HG02588 (cell line): ENCODE data around the gene SCRG1.

ENCODE experiments used
- ATAC-seq: cut with Tn5 transposase; IDR thresholded peaks from one replicate; pipeline ENCODE4 v1.9.1; 2021; ENCODE audit warnings: mild to moderate bottlenecking, moderate library complexity; ENCODE audit not compliant: unreplicated experiment

SCRG1 gene

DNA sequence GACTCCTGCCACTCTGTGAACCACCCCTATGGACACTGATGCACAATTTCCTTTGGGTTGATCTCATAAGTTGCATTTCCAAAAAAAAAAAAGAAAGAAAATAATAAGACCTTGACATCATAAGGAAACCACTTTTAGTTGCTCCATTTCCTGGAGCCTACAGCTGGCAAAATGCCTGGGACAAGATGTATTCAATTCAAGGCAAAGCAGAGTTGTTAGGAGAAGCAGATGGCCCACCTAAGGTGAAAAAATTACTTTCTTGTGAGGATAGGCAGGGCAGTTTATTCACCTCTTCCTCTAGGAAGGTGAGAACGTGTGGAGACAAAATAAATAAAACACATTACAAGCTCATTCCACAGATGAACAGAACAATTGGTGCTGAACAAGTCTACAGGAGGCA, 14.1 kb upstream of the SCRG1 start:
- ATAC-seq = no peak

DNA sequence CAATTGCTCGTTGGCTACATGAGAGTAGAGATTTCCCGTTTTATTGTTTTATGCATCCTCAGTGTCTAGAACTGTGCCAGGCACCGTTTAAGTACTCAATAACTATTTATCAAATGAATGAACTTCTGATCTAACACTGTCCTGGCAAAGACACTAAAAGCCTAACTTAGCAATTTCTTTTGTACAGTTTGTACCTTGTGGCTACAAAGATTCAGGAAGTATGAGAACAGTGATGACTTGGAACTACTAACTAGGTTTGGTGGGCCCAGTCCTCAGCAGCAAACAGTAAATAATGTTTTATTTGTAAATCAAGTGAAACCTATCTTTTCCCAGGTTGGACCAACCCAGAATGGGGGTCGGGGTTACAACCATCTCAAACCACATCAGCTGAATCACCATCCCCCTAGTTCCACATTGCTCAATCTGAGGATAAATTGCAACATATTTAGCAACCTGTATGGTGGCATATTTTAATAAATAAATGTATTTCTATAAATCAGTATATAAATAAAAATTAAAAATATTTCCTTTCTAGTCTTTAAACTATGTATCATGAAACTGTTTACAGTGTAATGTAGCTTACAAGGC, 12.3 kb upstream of the SCRG1 start:
- ATAC-seq = no peak

DNA sequence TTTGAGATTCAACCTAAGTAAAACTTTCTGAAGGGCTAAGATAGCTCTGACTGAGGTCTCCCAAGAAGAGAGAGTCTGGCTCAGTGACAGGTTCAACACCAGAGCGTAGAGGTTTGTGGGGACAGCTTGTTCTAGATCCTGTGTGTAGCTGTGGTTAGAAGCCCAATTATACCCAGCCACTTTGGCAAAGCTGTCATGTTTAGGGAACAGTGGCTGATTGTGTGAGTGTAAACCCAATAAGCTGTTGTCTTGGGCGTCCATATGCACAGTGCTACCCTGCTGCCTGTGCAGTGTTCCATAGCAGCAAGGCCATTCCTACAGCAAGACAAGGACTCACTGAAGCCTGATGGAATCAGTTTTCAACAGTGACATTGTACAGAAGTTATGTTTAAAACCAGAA, 11.2 kb upstream of the SCRG1 start:
- ATAC-seq = no peak

DNA sequence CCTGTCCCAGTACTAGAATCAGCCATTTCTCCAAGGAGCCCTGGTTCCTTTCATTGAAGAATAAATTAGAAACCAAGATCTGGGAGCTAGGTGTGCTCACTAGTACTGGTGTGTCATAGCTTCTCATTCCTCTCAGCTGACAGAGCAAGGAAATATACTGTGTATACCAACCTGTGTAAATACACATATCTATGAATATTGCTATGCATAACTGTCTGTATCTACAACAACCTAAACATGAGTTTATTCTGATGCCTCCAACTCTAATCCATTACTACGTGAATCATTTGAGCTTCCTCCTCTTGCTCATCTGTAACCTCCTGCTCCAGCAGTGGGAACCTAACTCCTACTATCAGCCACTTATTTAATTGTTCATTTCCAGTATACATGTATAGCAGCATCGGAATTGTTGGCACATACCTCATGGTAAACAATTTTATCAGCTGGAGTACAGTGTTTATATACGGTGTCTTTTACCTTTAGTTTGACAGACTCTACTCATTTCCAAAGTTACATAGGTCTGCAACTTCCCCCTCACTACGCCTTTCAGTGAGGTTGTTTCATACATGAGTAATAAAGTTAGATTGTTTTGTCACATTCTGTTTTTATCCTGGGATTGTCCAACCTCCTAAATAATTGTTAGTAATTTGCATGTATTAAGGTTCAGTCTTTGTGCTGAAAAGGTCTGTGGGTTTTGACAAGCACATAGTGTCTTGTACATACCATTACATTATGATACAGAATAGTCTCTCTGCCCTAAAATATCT, 7.1 kb upstream of the SCRG1 start:
- ATAC-seq = peak; percentile 74

DNA sequence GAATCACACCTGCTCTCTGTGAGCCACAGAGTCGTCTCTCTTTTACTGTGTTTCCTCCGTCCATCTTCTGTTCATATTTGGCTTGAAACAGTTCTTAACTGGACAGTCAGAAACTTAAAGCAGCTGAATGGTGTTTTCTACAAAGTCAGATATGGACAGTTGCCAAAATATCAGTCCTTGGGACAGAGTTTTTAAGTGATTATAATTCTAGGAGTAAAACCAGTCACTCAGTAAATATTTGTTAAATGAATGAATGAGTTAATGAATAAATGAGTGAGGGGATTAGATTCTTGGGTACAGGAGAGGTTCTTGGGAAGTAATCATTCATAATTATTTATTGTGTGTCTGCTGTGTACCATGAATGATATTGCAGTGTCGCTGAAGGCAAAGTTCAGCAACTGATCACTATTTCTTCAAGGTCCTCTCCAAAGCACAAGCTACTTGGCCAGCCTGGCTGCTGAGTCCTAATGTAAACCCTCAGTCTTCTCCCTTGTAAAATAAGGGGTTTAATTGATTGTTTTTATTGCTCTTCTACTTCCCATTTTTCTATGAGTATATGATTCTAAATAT, 5.5 kb upstream of the SCRG1 start:
- ATAC-seq = no peak

DNA sequence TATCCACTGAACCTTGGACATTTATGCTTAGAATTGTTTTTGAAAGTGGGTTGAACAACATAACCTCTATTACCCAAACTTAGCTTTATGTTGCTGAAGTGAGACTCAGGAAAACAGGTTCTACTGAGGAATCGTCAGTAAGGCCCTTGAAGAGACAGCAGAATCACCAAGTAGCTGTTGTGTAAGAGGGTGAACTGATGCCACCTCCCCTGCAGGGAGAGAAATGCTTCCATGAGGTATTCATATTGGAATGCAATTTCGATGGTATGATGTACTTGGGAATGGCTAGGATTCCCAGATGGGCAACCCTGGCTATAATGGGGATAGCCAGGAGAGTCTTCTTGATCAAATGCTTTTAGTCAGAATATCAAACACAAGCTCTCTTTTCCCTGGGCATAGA, 4.1 kb upstream of the SCRG1 start:
- no peak for ATAC-seq

DNA sequence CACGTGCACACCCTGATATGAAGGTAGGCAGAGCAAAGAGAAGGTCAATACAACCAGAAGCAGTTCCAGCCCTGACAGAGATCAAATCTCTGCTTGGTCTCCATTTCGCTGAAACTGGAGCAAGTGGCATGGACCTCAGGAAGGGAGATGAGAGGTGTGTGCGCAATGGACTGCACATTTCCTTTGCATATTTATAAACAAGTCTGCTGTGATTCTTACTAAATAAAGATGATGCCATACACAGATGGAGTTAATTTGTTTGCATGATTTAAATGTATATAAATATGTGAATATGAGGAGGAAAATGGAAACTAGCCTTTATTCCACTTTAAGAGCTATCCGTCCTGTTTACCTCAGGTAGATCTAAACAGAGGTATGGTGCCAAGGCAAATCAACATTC, 2.1 kb upstream of the SCRG1 start:
- no peak for ATAC-seq

DNA sequence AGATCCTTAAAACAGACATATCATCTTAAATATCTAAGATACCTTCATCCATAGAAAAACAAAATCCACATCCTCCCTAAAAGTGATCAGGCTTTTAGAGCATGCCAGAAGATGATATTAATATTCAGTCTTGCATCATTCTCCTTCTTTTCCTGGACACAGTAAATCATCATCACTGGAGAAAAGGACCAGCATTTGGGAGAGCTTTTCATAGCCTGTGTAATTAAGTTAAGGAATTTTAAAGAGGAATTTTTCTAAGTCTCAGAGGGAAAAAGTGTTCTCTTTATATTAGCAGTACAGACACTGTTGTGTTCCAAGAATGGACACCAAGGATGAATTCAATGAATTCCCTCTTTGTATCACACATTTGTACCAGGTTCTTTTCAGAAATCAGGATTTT, 696 bp downstream of the SCRG1 start:
- no peak for ATAC-seq

DNA sequence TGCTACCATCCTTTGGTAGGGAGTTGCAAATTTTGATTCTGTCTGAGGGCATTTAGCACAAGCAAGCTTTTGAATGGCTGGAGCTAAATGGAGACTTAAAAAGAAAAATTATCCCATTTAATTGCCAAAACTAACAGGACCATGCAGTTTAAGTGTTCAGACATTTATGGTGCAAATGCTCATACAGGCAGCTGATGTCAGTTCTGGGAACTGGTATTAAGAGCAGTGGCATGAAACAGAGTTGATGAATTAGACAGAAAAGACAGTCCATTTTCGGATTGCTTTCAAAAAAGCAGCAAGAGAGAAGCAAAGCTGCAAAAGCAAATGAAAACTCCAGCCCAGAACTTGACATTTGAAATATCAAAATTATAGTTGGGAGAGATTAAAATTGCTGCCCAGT, 1.3 kb downstream of the SCRG1 start:
- no peak for ATAC-seq

DNA sequence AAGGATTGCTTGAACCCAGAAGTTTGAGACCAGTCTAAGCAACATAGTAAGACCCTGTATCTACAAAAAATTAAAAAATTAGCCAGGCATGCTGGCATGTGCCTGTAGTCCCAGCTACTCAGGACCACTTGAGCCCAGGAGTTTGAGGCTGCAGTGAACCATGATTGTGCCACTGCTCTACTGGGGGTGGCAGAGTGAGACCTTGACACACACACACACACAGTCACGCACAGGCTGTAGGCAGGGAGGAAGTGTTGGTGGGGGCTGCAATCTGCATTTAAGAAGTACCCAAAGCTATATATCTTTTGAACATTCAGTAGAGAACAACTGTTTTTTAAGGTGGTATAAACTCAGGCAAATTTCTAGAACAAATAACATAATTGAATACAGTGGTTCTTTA, 7.2 kb downstream of the SCRG1 start:
- ATAC-seq = no peak

DNA sequence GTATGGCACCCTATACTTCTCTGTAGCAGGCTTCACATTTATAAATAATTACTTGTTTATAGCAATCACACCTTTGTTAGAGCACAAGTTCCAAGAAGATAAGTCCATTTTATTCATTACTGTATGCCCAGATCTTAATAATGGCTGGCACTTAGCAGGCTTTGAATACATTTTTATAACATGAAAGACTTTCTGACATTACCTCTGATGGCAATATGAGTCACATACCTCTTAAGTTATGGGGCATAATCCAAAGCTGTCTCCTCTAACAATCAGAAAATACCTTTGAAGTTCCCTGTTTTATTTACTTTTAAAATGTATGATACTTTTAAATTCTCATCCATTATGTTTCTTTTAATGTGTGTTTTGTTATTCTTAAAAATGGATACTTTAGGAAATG, 12.2 kb downstream of the SCRG1 start:
- no peak for ATAC-seq

DNA sequence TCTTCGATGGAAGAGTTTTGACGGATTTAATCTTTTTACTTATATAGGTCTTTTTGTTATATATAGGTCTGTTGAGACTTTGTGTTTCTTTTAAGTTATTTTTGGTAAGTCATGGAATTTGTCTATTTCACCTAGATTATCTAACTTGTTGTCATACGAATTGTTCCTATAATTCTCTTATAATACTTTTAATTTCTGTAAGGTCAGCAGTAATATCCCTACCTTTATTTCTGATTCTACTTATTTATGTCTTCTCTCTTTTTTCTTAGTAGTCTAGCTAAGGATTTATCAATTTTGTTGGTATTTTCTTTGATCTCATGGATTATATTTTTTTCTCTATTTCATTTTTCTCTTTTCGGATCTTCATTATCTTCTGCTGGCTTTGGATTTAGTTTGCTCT, 16.6 kb downstream of the SCRG1 start:
- ATAC-seq = no peak

DNA sequence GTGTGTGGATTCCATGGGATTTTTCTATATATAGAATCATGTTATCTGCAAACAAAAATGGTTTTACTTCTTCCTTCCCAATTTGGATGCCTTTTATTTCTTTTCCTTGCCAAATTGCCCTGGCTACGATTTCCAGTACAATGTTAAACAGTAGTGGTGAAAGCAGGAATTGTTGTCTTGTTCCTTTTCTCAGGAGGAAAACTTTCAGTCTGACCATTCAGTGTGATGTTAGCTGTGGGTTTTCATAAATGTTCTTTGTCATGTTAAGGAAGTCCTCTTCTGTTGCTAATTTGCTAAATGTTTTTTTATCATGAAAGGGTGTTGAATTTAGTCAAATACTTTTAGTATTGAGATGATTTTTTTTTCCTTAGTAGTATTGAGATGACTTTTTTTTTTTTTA, 17.3 kb downstream of the SCRG1 start:
- ATAC-seq = no peak

DNA sequence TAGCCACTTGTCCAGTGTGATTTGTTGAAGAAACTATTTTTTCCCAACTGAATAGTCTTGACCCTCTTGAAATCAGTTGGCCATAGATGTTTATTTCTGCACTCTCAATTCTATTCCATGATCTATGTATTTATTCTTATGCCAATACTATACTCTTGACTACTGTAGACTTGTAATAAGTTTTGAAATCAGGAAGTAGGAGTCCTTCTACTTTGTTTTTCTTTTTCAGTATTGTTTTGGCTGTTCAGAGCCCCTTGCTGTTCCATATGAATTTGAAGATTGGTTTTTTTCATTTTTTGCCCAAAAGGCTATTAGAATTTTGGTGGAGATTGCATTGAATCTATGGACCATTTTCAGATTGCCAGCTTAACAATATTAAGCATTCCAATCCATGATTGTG, 17.9 kb downstream of the SCRG1 start:
- ATAC-seq = no peak

DNA sequence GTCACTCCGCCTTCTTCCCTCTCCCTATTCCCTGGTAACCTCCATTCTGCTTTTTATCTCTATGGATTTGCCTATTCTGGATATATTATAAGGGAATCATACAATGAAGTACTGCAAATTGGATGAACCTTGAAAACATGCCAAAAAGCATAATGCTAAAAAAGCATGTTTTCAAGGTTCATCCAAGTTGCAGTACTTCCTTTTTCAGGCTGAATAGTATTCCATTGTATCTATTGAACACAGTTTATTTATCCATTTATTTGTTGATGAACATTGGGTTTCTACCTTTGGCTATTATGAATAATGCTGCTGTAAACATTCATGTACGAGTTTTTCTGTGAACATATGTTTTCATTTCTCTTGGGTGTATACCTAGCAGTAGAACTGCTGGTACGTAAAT, 19.0 kb downstream of the SCRG1 start:
- ATAC-seq = no peak

DNA sequence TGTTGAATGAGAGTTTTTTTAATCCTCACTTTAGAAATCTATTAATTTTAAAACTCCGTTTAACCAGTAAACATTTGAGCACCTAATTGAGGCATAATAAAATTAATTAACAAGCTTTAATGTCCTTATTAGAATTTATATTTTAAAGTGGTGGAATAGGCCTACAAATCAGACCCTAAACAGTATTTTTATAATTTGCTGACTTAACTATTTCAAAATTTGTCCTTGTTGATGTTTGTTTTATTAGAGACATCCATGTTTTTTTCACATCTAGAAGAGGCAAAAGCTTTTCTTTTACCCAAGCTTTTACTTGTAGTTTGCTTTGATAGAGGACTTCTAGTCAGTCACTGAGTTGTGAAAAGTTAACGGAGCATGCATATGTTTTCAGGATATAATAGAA, 24.3 kb downstream of the SCRG1 start:
- no peak for ATAC-seq

DNA sequence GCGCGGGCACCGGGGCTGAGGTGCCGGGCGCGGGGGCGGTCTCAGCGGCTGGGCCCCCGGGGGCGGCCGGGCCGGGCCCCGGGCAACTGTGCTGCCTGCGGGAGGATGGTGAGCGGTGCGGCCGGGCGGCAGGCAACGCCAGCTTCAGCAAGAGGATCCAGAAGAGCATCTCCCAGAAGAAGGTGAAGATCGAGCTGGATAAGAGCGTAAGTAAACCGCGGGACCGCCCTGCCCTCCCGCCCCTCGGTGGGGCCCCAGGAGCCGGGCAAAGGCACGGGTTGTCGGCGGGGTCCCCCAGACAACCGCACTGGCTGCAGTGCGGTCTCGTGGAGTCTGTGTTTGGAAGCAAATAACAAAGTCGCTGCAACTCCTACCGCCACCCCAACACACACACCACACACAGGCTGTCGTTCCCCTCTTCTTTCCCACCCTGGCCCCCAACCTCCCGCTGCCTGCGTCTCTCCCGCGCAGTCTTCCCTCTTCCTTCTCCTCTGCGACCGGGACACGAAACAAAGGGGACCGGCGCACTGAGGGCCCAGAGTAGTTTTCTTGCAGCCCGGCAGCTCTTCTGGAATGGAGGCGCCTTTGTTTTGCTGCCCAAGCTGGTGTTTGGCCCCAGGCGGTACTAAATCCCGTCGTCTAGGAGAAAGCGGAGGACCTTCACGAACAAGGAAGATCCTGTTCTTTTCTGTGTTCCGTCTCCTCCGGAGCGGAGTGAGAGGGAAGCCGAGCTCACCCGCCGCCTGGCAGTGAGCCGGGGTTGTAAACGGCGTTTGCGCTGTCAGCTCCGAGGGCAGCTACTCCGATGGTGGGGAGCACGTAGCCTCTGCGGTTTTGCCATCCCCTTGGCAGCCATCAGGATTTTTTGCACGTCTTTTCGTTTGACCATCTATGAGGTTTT, 27.4 kb downstream of the SCRG1 start:
- peak; percentile 25 for ATAC-seq

DNA sequence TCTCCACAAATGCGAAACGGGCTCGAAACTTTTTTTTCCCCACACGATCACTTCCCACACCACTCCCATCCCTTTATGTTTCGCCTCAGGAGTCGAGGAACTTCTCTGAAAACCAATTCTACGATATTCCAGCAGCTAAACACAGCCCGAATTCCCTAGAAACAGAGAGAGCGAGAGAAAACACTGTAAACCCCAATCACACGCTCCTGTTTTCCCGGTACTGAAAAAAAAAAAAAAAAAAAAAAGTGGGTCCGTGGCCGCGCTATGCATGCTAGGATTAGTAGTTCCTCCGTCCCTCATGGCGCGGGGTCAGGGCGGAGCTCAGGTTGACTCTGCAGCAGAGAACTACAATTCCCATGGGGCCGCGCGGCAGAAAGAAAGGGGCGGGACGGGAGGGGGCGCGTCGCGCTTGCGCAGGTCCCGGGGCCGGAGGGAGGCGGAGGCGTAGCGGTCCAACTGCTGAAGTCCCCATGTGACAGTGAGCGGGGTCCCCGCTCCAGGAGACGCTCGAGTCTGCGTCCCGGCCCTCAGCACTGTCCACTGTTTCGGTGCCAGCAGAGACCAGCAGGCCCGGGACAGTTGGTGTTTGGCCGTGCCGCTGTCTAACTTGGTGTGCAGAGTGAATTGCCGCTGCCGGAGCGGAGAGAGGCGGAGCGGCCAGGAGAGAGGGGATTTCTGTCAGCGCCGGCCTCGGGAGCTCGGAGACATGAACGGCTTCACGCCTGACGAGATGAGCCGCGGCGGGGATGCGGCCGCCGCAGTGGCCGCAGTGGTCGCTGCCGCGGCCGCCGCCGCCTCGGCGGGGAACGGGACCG, 28.2 kb downstream of the SCRG1 start, which contains the start of gene SAP30:
Gene SAP30 (plus strand): TSS at position 478 of the 815 bp plus-strand sequence. CDS start 229 bp downstream, at position 707.
- ATAC-seq = peak; percentile 68

DNA sequence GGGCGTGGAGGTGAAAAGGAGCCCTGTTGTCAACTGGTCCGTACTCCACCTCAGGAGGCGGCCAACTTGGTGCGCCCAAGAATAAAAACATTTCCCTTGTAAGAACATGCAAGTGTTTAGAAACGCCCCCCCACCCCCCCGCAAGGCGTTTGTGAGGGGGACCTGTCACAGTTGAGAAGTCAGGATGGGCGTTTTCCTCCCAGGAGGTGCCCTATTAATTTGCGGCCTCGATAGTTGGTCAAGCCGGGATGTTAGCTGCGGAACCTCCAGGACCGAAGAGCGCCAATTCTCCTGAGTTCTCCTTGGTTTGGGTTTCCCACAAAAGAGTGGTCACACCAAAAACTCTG, 28.8 kb downstream of the SCRG1 start:
- peak; percentile 1 for ATAC-seq

DNA sequence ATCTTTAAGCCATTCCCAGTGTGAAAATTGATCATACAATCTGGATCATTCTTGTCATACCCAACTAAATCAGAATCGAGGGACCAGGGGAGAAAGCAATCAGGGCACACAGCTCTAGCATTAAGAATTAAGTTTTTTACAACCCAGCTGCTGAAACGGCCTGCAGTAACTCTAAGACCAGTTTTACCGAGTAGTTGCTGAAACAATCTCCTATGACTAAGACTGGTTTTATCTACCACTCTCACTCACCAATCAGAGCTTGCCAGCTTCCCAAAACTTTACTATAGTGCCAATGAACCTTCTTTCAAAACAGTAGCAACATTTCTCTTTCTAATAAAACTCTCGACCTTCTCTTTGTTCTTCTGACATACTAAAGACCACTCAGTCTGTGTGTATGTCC, 31.0 kb downstream of the SCRG1 start:
- no peak for ATAC-seq

DNA sequence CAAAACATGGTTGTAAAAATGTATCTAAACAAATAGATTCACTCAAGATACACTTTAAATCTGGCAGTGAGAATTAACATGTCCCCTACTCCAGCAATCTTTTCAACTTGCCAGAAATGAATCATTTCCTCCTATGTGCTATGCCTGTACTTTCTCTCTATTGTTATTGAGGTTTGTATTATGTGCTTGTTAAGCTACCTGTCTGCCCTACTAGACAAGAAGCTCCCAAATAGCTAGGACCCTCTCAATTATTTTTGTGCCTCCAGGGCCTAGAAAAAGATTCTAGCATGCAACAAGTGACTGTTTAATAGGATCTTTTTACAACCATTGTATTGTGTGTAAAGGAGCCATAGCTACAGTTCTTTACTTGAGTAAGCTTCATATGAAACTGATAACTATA, 31.6 kb downstream of the SCRG1 start:
- no peak for ATAC-seq
